Nephron progenitor cell (in vitro differentiated cells): ENCODE results near the gene NBEAL2.

ENCODE experiments used
- DNase-seq: peaks from one replicate; pipeline ENCODE4 v3.0.0; 2021
- H3K27ac Mint-ChIP-seq: 2 replicates; pipeline ENCODE4 v1.8.0; 2021; ENCODE audit warnings: mild to moderate bottlenecking, moderate library complexity, mixed read lengths
- H3K27me3 Mint-ChIP-seq: 2 replicates; pipeline ENCODE4 v1.8.0; 2021; ENCODE audit warnings: mild to moderate bottlenecking, low read depth, mixed read lengths; ENCODE audit not compliant: poor library complexity
- H3K36me3 Mint-ChIP-seq: 2 replicates; pipeline ENCODE4 v1.8.0; 2021; ENCODE audit warnings: low read depth, mixed read lengths
- H3K4me1 Mint-ChIP-seq: 2 replicates; pipeline ENCODE4 v1.8.0; 2021; ENCODE audit warnings: mixed read lengths
- H3K4me3 Mint-ChIP-seq: 2 replicates; pipeline ENCODE4 v1.8.0; 2021; ENCODE audit warnings: mild to moderate bottlenecking, moderate library complexity, mixed read lengths
- H3K9me3 Mint-ChIP-seq: 2 replicates; pipeline ENCODE4 v1.8.0; 2021; ENCODE audit warnings: mild to moderate bottlenecking, moderate library complexity, mixed read lengths
- TF ChIP-seq, protein P1 (sequence below): fragments of 200-600 bp; sonication (generic); IDR thresholded peaks from 2 replicates; pipeline ENCODE4 v1.5.0; 2021; ENCODE audit warnings: antibody characterized with exemption

The NBEAL2 gene

DNA sequence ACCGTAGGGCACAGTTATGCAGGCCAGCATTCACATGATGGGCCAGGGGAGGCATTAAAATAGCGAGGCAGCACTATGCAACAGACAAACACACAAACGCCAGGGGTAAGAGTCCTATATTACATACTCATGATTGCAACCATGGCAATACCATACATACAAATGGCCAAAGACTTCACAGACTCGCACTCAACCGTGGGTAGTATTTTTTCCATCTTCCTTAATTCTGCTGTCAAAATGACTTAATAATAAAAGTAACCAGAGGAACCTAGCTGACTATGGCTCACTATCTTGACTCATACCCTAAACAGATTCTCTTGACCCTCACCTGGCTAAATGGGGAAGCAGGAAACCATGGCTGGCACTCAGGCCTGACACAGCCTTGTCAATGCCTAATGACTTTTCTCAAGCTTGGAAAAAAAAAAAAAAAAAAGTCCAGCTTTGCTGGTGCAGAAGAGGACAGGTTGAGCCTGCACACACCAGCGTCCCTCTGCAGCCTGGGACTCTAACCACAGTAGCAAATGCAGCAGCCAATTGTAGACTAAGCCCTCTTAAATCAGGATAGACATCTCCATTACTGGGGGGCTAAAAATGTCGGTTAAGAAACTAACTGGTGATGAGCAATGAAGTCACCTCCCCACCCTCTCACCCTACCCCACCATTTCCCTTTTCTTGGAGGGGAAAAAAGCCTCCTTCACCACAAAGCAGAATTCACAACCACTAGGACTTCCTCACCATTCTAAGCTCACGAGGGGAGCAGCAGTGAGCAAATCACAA, 26.0 kb upstream of the NBEAL2 start:
- Mint-ChIP-seq H3K4me3 (no peak overlapping the region), H3K36me3 (peaks cover 5% of the 10 kb centered on the region), H3K9me3 (no peaks in the 10 kb centered on the region), H3K4me1 (peaks cover 51% of the 10 kb centered on the region), H3K27me3 (no peaks in the 10 kb centered on the region), H3K27ac (peak overlapping the region; percentile 44)
- DNase-seq = no peak
- TF ChIP-seq, protein P1, sequence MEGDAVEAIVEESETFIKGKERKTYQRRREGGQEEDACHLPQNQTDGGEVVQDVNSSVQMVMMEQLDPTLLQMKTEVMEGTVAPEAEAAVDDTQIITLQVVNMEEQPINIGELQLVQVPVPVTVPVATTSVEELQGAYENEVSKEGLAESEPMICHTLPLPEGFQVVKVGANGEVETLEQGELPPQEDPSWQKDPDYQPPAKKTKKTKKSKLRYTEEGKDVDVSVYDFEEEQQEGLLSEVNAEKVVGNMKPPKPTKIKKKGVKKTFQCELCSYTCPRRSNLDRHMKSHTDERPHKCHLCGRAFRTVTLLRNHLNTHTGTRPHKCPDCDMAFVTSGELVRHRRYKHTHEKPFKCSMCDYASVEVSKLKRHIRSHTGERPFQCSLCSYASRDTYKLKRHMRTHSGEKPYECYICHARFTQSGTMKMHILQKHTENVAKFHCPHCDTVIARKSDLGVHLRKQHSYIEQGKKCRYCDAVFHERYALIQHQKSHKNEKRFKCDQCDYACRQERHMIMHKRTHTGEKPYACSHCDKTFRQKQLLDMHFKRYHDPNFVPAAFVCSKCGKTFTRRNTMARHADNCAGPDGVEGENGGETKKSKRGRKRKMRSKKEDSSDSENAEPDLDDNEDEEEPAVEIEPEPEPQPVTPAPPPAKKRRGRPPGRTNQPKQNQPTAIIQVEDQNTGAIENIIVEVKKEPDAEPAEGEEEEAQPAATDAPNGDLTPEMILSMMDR = no peak

GRCh38 chr3:46954178-46954577, 25.3 kb upstream of the NBEAL2 start:
- H3K36me3 Mint-ChIP-seq = peaks cover 5% of the 10 kb centered on the region
- H3K4me1 Mint-ChIP-seq = peaks cover 51% of the 10 kb centered on the region
- H3K27me3 Mint-ChIP-seq = no peaks in the 10 kb centered on the region
- peak overlapping the region; percentile 67 for H3K27ac Mint-ChIP-seq
- DNase-seq = no peak
- H3K4me3 Mint-ChIP-seq = no peak overlapping the region
- no peaks in the 10 kb centered on the region for H3K9me3 Mint-ChIP-seq
- TF ChIP-seq, protein P1 = no peak

DNA sequence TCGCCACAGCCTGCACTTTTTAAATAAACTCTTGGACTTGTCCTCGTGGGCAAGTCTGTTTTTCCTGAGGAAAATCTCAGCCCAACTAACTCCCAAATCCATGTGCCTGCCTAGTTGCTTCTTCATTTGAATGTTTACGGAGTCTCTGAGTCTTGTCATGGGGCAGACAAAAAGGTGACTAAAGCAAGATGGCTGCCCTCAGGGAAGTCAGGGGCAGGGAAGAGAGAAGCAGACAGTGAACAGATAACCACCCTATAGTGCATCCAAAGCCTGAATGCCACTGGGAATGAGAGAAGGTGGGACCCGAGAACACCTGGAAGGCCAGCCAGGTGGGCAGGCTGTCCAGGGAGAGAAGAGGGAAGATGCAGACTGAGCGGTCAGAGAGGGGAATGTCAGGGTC, 24.3 kb upstream of the NBEAL2 start:
- TF ChIP-seq, protein P1 = no peak
- Mint-ChIP-seq H3K27me3 (no peaks in the 10 kb centered on the region), H3K9me3 (no peaks in the 10 kb centered on the region), H3K36me3 (peaks cover 5% of the 10 kb centered on the region), H3K27ac (peak overlapping the region; percentile 93), H3K4me3 (no peak overlapping the region), H3K4me1 (peaks cover 51% of the 10 kb centered on the region)
- DNase-seq = no peak

DNA sequence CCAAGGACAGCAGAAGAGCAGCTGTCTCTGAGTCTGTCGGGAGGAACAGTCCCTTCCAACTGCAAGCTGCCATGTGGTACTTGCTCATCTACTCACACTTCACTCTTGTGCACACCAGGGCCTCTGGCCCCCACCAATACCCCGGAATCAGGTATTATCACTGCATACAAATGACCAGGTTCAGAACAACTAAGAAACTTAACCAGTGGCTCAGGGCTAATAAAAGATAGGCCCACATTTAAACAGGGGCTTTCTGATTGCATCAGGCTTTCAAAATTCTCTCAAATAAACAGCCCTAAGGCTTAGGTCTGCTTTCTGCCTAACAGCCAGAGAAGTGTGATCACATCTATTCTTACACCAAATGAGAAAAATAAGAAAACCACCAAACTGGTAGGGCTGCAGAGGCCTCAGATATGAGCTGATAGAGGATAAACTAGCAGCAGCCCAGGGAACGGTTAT, 23.6 kb upstream of the NBEAL2 start:
- Mint-ChIP-seq H3K36me3 (peaks cover 5% of the 10 kb centered on the region), H3K4me3 (no peak overlapping the region), H3K4me1 (peaks cover 56% of the 10 kb centered on the region), H3K9me3 (no peaks in the 10 kb centered on the region), H3K27me3 (no peaks in the 10 kb centered on the region), H3K27ac (no peak overlapping the region)
- DNase-seq = no peak
- TF ChIP-seq, protein P1 = no peak

GRCh38 chr3:46957092-46957820, 22.2 kb upstream of the NBEAL2 start:
- Mint-ChIP-seq H3K27me3 (no peaks in the 10 kb centered on the region), H3K27ac (no peak overlapping the region), H3K36me3 (peaks cover 6% of the 10 kb centered on the region), H3K4me3 (no peak overlapping the region), H3K9me3 (peaks cover 1% of the 10 kb centered on the region), H3K4me1 (peaks cover 67% of the 10 kb centered on the region)
- TF ChIP-seq, protein P1 = no peak
- DNase-seq = no peak
